Measurements from ENCODE around the gene DCLK2.

The DCLK2 gene

GRCh38 chr4:150119492-150119891 lies 41.2 kb downstream of the DCLK2 start:
- no peak for FAIRE-seq

- FAIRE-seq, result no peak
These were observed 44.8 kb downstream of the DCLK2 start for GRCh38 chr4:150123087-150123486.

GRCh38 chr4:150123796-150124677 lies 45.8 kb downstream of the DCLK2 start:
- FAIRE-seq, result no peak

DNA sequence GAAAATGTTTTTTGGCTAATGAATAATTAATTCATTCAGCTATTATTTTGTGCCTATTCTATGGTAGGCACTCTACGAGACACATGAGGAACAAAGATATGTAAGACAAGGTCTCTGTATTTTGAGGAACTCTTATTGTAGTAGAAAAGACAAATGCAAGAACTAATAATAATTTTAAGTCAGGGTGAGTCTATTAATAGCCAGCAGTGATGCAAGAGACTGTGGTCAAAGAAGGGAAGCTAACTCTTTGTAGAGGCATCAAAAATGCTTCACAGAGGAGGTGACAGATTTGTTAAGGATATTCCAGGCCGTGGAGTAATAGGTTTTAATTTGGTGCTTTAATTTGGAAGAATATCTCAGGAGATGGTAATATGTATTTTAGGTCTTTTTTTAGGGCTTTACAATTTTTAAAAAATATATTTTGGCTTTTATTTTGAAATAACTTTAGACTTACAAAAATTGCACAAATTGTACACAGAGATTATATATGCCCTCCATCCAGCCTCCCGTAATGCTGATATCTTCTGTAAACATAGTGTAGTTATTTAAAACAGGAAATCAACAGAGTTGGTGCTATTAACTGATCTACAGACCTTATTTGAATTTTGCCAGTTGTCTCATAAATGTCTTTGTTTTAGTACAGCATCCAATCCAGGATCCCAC lies 48.1 kb downstream of the DCLK2 start:
- no peak for FAIRE-seq

DNA sequence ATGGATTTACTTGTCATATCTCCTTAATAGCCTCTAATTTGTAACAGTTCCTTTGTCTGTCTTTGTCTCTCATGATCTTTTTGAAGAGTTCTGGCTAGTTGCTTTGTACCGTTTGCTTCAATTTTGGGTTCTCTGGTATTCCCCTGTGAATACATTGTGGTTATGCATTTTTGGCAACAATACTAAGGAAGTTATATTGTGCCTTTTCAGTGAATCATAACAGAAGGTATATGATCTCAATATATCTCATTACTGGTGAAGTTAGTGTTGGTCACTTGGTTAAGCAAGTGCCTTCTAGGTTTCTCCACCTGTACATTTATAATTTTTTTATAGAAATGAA lies 48.6 kb downstream of the DCLK2 start:
- FAIRE-seq, result no peak

GRCh38 chr4:150127757-150128156 lies 49.5 kb downstream of the DCLK2 start:
- FAIRE-seq, result no peak

GRCh38 chr4:150130933-150131332 lies 52.7 kb downstream of the DCLK2 start:
- FAIRE-seq, result no peak

DNA sequence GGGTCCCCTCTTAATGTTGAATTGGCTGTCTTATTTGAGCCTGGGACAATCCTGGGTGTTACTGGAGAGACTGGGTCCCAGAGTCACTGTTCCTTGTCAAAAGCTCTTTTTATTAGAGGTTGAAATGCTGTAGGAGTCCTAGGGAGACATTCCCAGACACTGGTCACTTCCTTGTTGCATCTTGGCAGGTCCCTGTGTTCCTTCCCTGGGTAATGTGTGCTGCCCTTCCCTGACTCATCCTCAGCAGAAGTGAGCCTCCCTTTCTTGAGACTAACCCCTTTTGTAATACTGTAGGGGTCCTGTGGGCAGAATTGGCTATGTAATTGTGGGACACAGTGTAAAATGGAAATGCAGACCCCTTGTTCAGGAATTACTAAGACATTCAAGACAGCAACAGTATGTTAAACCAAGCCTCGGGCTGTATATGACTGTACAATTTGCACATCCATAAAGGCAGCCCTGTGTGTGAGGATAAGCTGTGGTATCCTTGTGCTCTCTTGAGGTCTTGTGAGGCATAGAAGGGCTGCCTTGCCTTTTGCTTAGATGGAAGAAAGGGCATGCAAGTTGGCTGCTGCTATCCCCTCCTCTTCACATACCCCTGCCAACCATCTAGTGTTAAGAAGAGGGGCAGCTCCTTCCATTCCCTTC lies 53.5 kb downstream of the DCLK2 start:
- FAIRE-seq, result no peak

- FAIRE-seq, result no peak
These were observed 55.4 kb downstream of the DCLK2 start for GRCh38 chr4:150133605-150134004.

GRCh38 chr4:150135134-150135772 lies 57.0 kb downstream of the DCLK2 start:
- no peak for FAIRE-seq

GRCh38 chr4:150136036-150136435 lies 57.8 kb downstream of the DCLK2 start:
- no peak for FAIRE-seq

DNA sequence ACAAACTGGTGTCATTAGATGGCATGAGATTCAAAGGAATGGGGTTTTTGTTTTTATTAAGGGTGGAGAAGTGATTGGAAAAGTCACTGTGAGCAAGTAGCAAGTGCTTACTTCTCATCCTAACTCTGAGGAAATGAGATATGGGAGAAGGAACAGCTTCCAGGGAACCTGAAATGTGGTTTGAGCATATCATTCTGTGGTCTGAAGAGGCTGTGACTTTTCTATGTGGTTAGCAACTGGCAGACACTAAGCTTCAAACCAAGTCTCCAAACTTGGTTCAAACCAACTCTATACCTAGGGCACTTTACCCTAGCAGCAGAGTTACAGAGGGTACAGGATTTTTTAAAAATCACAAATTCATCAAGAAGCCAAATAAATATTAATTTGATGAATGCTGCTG lies 58.2 kb downstream of the DCLK2 start:
- no peak for FAIRE-seq

GRCh38 chr4:150139297-150139865 lies 61.1 kb downstream of the DCLK2 start:
- no peak for FAIRE-seq

DNA sequence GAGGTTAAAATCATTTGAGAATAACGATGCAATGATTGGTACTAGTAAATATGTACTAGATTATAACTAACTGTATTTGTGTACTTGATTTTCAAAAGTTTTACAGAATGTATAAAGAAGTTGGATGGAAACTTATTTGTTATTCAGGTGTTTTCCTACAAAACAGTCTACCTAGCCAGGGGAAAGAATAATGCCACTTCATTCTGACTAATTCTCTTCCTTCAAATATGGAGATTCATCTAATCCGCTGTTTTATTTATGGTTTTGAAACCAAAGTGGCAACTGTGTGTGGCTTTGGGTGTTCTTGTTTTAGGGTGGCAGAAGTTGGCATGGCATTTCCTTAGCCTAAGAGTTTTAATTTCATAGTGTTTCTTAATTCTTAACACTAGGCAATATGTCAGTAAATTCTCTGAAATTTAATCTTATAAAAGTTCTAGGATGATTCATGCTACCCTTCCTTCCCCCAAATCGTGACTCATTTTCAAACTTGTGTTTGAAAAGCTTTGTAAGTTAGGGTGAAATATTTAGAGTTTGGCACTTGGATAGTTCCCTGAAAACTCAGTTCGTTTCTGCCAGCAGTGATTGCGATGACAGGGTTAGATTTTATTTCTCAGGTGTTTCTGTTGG lies 62.6 kb downstream of the DCLK2 start:
- no peak for FAIRE-seq

DNA sequence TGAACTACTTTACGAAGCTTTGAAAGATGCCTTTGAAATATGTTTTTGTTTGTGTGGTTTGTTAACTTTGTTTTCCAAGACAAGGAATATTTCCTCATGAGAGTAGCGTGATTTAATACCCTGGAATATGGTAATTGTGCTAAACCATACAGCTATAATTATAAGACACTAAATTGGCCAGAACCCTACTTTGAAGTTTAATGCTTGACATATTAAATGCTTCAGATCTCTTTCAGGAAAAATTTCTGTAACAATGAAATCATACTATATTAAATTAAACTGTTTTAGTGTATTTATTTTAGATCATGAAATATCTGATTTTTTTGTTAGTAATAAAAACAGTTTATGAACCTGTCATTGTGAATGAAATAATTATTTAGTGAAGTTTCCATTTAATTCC lies 63.5 kb downstream of the DCLK2 start:
- FAIRE-seq, result peak; percentile 5

- no peak for FAIRE-seq
These were observed 64.6 kb downstream of the DCLK2 start for GRCh38 chr4:150142831-150143230.

DNA sequence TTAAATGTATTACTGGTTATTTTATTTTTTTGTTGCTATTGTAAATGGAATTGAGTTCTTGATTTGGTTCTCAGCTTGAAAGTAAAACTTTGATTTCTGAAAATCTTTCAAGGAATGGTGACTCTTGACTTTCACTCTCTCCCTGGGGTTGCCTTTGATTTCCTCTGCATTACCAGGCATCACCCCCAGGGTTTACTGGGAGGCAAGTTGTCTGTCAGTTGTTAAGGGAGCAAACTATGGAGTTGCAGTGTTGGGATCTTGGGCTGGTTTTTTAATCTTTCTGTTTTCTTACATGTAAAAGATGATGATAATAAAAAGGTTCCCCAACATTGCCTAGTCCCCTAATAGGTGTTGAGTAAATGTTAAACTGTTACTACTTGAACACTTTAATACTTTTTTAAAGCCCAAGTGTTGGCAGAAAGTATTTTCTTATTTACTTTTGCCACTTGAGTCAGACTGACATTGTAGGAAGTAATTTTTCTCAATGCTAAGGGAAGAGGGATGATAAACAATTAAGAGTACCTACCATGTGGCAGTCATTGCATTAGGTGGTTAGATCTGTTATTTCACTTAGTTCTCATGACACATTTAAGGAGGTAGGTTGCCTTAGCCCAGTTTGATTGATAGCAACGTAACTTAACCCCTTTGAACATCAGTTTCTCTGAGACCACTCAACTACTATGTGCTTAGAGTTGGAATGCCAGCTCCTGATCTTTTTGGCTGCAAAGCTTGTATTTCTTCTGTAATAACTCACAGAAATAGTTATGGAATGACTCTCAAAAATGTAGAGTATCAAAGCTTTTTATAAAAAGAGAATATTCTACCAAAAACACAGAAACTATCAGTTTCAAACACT lies 67.1 kb downstream of the DCLK2 start:
- no peak for FAIRE-seq

DNA sequence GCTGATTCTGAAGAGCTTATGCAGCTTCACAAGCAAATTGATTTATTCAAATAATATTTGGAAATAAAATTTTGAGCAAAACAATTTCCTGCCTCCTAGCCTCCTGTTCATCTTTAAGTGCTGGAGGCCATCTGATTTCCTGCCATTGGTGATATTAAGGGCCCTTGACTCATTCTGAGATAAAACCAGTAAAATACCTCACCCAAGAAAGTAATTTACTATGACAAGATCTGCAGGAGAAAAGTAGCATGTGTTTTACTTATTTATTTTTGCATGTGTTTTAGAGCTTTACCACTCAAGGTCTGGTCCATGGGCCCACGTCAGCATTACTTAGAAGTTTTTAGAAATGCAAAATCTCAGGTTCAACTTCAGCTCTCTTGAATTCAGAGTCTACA lies 67.7 kb downstream of the DCLK2 start:
- no peak for FAIRE-seq

- no peak for FAIRE-seq
These were observed 71.1 kb downstream of the DCLK2 start for GRCh38 chr4:150149381-150149780.

GRCh38 chr4:150150629-150151062 lies 72.4 kb downstream of the DCLK2 start:
- FAIRE-seq, result no peak

GRCh38 chr4:150152766-150153165 lies 74.5 kb downstream of the DCLK2 start:
- no peak for FAIRE-seq

DNA sequence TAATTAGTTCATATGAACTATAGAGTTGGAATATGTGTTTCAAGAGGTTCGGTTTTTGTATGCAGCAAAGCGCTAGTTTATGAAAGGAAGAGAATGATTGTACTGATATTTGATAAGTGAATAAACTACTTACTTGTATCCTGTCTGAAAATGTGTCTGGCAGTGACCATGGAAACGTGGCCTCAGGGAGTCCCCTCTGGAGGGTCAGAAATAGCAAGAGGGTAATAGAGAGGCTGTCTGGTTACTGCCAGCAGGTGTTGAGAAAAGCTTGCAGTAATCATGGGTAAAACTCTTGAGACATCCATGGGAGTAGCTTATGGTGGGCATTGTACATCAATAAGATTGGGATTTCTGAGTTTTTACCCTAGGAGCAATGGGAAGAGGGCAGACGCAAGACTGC lies 77.1 kb downstream of the DCLK2 start:
- no peak for FAIRE-seq
